Measurements from ENCODE around the gene RAPGEF5.

Gene RAPGEF5

DNA sequence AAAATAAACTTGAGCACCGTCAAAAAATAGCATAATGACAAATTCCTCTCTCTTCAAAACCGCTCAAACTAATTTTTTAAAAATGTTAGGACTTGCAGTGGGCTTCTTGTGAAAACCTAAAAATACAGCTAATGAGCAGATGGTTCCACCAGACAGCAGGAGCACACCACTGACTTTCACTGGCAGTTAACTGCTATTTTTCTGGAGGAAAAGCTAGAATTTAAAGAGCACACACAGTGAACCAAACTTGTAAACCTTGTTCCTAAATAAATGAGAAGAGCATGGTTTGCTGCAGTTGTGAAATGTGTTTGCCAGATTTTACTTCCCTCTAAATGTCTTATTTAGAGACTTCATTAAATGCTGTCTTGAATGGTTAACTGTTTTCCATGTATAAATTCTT is 143.9 kb downstream of the RAPGEF5 start:
- no peak for DNase-seq

DNA sequence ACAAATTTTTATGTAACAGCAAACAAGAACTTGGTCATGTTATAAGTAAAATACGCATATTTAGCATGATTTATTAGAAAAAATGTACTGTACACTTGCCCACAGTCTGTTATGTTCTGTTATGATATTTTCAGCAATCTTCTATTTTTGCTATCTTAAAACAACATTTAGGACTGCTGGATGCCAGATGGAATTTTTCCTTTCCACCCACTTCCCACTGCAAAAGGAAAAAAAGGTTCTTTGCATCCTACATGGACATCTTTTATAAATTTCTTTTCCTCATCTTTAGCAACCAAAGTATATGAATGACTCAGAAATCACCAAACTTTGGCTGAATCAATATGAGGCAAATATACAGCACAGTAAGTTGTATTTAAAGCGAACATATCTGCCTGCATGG is 146.0 kb downstream of the RAPGEF5 start:
- DNase-seq, result no peak

DNA sequence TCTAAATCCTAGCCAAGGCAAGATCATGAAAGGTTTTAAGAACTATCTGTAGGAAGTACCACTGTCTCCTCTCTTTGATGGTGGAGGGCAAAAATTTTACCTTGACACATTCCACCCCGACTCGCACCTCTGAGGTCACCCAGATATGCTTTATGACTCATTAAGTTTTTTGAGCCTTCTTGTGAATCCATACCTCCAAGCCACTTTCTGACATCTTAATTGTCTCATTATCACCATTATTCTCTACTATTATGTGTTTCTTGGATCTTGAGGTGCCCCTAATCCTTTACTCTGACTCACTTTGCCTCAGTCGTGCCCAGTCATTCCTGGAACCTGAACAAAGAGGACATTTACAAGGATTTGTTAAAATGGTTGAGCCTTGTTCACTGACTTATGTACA is 146.6 kb downstream of the RAPGEF5 start:
- no peak for DNase-seq

DNA sequence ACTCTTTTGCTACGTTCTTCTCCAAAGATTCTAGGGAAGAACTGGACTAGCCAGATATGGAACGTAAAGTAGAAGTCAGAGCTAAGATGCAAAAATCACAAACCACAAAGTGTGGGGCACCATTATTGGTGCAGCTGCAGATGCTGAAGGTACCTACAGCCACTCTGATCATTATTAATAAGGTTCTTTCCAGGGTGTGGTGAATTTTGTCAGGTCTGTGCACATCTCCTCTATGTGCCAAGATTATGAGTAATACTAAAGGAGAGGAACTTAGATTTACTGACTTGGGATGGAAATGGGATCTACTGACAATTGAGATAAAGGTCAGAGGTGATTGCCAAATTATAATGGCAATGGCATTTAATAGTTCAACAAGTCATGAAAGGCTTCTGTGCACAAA is 148.2 kb downstream of the RAPGEF5 start:
- no peak for DNase-seq

- DNase-seq, result no peak
Observed at GRCh38 chr7:22207724-22208225, 149.2 kb downstream of the RAPGEF5 start.

- DNase-seq, result no peak
Observed at GRCh38 chr7:22205631-22206030, 151.3 kb downstream of the RAPGEF5 start.

DNA sequence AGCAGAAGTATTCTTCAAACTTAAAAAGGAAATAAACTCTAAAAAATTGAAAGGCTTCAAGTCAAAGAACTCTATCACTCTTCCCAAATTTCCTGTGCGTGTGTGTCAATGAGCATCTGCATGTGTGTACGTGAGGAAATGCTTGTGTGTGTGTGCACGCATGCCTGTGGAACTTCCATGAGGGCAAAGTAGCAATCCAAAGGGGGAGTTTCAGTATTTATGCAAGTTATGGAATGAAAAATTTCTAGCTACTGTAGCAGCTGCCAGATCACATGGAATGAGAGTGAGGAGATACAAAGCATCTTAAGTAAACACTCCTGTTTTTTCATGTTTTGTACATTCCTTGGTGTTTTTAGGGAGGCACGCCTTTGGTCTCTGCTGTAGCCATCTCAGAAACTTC is 152.6 kb downstream of the RAPGEF5 start:
- DNase-seq, result no peak

DNA sequence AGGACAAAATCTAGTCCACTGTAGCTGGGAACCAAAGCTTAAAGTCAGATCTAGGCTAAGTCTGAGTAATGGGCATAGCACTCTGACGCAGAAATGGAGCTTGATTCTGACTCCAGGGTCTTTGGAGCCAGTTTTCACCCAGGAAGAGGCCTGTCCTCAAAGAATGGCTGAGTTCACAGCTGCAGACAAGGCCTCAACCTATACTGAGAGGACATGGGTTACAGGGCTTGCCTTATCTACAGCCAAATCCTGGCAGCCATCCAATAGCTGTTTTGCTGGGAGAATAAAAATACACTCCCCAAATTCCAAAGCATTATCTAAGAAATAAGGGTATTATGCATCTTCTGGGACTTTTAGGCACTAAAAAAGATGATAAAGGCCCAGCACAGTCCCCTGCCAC is 154.8 kb downstream of the RAPGEF5 start:
- no peak for DNase-seq

- no peak for DNase-seq
Observed at GRCh38 chr7:22201186-22201880, 155.6 kb downstream of the RAPGEF5 start.

DNA sequence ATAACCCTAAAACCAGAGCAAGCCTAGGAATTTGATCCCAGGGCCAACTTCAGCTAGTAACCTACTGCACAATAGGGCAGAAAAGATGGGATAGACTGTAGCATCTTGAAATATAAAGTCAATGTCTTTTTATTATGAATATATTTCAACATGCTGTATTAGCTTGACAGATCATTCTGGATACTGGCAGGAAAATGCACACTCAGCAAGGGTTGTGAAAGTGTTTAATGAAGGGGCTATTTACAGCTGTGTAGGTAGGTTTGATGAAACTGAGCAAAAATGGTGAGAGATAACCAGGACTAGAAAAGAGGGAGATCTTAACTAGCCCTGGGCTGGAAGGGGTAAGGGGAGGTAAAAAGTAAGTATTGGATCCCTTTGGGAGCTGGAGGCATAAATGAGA is 156.2 kb downstream of the RAPGEF5 start:
- no peak for DNase-seq

DNA sequence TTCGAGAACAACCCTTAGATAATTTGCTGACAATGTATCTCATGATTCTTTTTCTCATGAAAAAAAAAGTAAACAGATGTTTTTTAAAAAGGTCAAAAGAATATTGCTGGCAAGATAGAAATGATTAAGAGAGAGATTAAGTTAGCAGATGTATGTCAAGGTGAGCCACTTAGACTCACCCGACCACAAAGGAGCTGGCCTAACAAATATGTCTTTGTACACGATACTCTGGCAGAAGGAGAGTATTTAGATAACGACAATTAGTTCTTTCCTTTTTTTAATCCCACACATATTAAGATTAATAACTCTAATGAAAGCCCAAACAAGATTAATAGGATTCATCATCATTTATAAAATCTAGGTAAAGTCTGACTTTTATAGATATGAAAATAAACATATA is 156.7 kb downstream of the RAPGEF5 start:
- no peak for DNase-seq

DNA sequence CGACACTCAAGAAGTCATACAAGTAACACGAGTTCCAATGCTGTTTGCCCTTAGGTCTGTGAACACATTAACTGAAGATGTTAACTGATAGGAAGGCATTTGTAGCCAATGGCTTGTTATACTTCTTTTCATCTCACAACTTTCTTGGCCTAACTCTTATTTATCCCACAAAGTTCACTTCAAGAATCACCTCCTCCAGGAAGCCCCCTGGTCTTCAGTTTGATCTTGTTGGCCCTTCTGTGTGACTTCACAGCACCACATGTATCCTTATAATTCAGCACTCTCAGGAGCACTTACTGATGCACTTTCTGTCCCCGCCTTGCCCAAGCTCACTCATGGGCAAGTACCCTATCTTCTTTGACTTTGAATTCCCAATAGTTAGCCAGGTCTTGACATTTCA is 159.6 kb downstream of the RAPGEF5 start:
- DNase-seq, result no peak

DNA sequence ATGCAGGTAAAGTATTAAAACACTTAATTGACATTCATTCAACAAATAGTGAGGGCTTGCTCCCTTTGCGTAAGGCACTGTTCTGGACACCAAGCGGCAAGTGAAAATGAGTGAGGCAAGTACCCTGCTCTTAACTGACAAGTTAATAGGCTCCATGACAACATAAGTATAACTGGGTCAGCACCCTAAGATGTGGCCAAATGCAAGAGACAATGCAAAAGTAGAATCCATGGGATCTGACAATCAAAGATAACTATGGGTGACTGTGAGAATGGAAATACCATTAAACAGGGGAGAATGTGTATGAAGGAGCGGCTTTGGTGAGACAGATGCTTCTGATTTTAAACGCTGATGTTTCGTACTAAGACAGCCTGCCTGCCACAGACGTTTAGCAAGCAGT is 160.5 kb downstream of the RAPGEF5 start:
- no peak for DNase-seq

DNA sequence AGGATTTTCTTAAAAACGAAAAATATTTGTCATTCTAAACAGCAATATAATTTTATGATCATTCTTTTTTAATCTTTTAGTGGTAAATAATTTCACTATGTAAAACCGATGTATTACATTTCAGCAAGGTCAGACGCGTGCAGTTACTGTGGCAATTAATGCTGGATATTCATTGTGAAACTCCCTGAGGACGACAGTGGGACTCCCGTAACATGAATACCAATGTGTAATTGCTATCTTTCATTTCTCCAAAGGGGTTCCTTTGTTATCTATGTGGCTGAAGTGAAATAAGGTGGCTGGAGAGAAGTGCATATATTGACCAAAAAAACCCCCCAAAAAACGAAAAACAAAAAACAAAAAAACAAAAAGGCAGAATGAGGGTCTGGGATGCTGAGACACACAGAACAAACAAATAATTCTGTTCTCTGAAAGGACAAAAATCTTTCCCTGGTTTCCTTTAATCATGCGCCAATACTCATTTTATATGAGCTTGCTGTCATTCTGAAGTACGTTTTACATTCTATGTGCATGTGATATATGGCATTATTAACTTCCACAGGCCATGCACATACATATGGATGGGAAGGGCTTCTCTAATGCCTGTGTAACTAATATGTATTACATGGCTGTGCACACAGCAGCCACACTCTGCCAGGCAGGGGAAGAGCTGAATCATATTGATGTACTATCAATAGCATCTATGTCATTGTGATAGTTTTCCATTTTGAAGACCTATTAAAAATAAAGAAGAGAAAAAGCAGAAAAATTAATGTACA is 161.4 kb downstream of the RAPGEF5 start:
- no peak for DNase-seq

GRCh38 chr7:22194658-22195273 is 162.2 kb downstream of the RAPGEF5 start:
- DNase-seq, result no peak

- no peak for DNase-seq
Observed at GRCh38 chr7:22193450-22193983, 163.4 kb downstream of the RAPGEF5 start.

GRCh38 chr7:22192801-22193200 is 164.2 kb downstream of the RAPGEF5 start:
- DNase-seq, result no peak

GRCh38 chr7:22190736-22191135 is 166.2 kb downstream of the RAPGEF5 start:
- DNase-seq, result no peak

DNA sequence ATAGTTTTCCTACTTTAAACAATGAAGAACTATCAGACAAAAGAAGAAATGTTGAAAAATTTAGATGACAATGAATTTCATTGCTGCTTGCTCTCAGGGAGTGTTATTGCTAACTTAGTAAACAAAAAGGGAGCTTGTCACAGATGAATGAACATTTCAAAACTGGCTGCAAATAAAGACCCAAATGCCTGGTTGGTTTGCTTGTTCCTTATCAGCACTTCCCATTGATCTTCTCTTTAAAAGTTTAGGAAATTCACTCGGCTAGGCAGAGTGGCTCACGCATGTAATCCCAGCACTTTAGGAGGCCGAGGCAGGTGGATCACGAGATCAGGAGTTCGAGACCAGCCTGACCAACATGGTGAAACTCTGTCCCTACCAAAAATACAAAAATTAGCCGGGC is 167.2 kb downstream of the RAPGEF5 start:
- DNase-seq, result no peak

DNA sequence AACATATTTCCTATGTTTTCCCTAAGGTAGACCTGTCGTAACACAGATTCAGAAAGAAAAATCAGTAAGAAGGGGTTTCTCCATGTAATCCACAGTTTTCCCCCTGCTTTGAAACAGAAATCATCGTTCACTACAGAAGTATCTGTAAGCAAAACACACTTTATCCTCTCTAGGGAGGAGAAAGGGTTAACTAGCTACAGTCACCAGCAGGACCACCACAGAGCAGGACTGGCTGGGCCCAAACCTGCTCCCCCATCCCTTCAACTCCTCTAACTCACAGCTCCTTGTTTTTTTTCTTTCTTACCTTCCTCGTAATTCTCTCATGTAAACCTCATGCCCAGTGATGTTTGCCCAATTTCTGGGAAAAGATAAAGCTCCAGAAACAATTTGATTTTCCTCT is 167.7 kb downstream of the RAPGEF5 start:
- no peak for DNase-seq

- no peak for DNase-seq
Observed at GRCh38 chr7:22187691-22188348, 169.1 kb downstream of the RAPGEF5 start.

- DNase-seq, result no peak
Observed at GRCh38 chr7:22185559-22185958, 171.4 kb downstream of the RAPGEF5 start.

DNA sequence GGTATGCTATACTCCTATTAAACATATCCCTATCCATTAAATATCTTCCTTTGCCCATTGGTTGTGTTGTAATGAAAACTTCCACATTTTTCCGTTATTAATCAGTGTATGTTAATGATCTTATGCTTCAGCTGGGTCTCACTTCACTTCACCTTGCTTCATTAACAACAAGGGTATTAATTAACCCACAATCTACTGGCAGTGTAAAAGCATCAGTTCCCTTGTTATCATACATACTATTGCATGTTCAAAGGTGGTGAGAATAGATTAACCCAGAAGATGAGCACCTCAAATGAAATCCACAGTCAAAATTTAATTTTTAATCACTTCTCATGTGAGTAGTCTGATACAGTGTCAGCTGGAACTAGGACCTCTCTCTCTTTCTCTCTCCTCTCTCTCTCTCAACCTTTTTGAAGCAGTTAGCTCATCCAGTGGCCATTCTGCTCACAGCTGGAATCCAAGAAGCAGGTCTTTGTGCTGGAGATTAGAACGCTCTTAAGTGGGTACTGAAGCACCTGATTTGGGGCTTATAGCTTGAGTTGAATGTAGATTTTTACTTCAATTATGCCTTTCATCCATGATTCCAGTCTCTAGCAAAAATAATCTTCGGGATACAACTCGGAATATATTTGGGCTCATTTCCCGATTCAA is 172.3 kb downstream of the RAPGEF5 start:
- DNase-seq, result no peak
